Body of pancreas (tissue), 4 donors: ENCODE measurements around the gene OR52B4.
A peak's percentile ranks its signal among the peaks of the same experiment; 100 is the strongest.

Experiments used
- CTCF ChIP-seq, 7 experiments: fragments of 450-650 bp in 4 of 7; fragments of 200-600 bp in 3 of 7; sonication (generic) in 3 of 7; IDR thresholded peaks; one replicate each; pipeline ENCODE4 v1.5.1; 2016 to 2019; ENCODE audit warnings: antibody characterized with exemption in 7 of 7
- POLR2A ChIP-seq, 3 donors: fragments of 450-650 bp; IDR thresholded peaks; one replicate each; pipeline ENCODE4 v1.6.1; 2016; ENCODE audit warnings: antibody characterized with exemption in 3 of 3, mild to moderate bottlenecking in 2 of 3

GRCh38 chr11:4393209-4393857 is 25.1 kb upstream of the OR52B4 start, which contains the start of gene TRIM21:
- TF ChIP-seq CTCF (IDR thresholded peaks at IDR 0.05) (no peak), POLR2A (IDR thresholded peaks at IDR 0.05) (peak in 2 of 3 donors; percentile 64 to 69)
